AG08396 (cell line): Measurements from ENCODE around the gene NHSL1.

Experiments
- DNase-seq: peaks from one replicate; pipeline ENCODE4 v3.0.0; 2012; ENCODE audit warnings: low spot score, mixed read lengths

Gene NHSL1

GRCh38 chr6:138461647-138462046 lies 37.6 kb downstream of the NHSL1 start:
- no peak for DNase-seq

GRCh38 chr6:138456401-138456790 lies 42.9 kb downstream of the NHSL1 start:
- no peak for DNase-seq

- DNase-seq: no peak
Measured at GRCh38 chr6:138455746-138456400, 43.4 kb downstream of the NHSL1 start.

GRCh38 chr6:138454981-138455706 lies 44.1 kb downstream of the NHSL1 start:
- no peak for DNase-seq

- no peak for DNase-seq
Measured at GRCh38 chr6:138451043-138451442, 48.3 kb downstream of the NHSL1 start.

GRCh38 chr6:138450445-138450844 lies 48.8 kb downstream of the NHSL1 start:
- DNase-seq: no peak

GRCh38 chr6:138446821-138447220 lies 52.5 kb downstream of the NHSL1 start:
- DNase-seq: no peak

GRCh38 chr6:138443979-138444378 lies 55.3 kb downstream of the NHSL1 start:
- DNase-seq: no peak

- no peak for DNase-seq
Measured at GRCh38 chr6:138442663-138443062, 56.6 kb downstream of the NHSL1 start.

- no peak for DNase-seq
Measured at GRCh38 chr6:138441965-138442364, 57.3 kb downstream of the NHSL1 start.

GRCh38 chr6:138440758-138441357 lies 58.4 kb downstream of the NHSL1 start:
- no peak for DNase-seq

GRCh38 chr6:138440296-138440695 lies 59.0 kb downstream of the NHSL1 start:
- DNase-seq: no peak

GRCh38 chr6:138439546-138439945 lies 59.7 kb downstream of the NHSL1 start:
- DNase-seq: no peak

GRCh38 chr6:138434925-138435324 lies 64.4 kb downstream of the NHSL1 start:
- no peak for DNase-seq

GRCh38 chr6:138434096-138434495 lies 65.2 kb downstream of the NHSL1 start:
- DNase-seq: no peak

- DNase-seq: no peak
Measured at GRCh38 chr6:138432063-138432356, 67.3 kb downstream of the NHSL1 start.

GRCh38 chr6:138431256-138432062 lies 67.8 kb downstream of the NHSL1 start:
- DNase-seq: no peak

- DNase-seq: no peak
Measured at GRCh38 chr6:138430361-138431145, 68.7 kb downstream of the NHSL1 start.

GRCh38 chr6:138429761-138430160 lies 69.5 kb downstream of the NHSL1 start:
- DNase-seq: peak; percentile 33

- DNase-seq: peak; percentile 76
Measured at GRCh38 chr6:138428944-138429598, 70.2 kb downstream of the NHSL1 start.

GRCh38 chr6:138427701-138428100 lies 71.6 kb downstream of the NHSL1 start:
- no peak for DNase-seq
